ENCODE results near the gene CDK19. TPM values are rescaled to one million over a fixed set of nuclear protein-coding genes. Genes with fewer than 3 reads are reported as not detected.
A peak's percentile ranks its signal among the peaks of the same experiment; 100 is the strongest.

The CDK19 gene
- total and polyA plus RNA-seq, 2 experiments from 2014 or later: 7.7 to 10.1 TPM

DNA sequence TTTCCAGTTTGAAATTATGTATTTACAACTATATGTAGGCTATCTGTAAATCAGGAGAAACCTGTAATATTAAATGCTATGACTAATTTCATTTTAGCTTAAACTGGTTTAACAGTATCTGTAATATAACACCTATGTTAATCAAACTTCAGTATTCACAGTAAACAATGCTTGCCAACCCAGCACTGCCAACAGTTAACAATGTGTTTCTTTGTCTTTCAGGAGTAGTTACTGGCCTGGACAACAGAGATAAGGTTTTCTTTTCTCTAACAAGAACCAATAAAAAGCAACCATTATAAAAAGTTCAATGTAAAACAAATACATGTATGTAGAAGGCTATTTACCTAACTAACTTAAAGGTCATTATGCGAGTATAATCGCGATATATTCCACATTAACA lies 158.8 kb downstream of the CDK19 start:
- Mint-ChIP-seq H3K4me1 (peaks cover 15% of the 10 kb centered on the region; the same call in 2 of the 3 replicates), H3K27ac (no peak overlapping the region), H3K4me3 (no peak overlapping the region), H3K36me3 (ENCODE audit: low read depth) (peaks cover 9% of the 10 kb centered on the region), H3K27me3 (ENCODE audit: insufficient read depth, low read depth, poor library complexity) (no peaks in the 10 kb centered on the region), H3K9me3 (peaks cover 4% of the 10 kb centered on the region; the same call in 1 of the 3 replicates)
- Histone ChIP-seq H2AFZ (no peak overlapping the region), H4K20me1 (replicated peaks; ENCODE audit: insufficient read depth) (no peaks in the 10 kb centered on the region), H3K27ac (ENCODE audit: low read depth) (no peak overlapping the region), H3K27me3 (ENCODE audit: insufficient read depth) (no peaks in the 10 kb centered on the region), H3K4me3 (no peak overlapping the region), H3K36me3 (ENCODE audit: insufficient read depth) (no peaks in the 10 kb centered on the region), H3K9me2 (ENCODE audit: insufficient read depth) (no peaks in the 10 kb centered on the region), H3F3A (replicated peaks; ENCODE audit: low read depth) (no peaks in the 10 kb centered on the region), H3K4me1 (ENCODE audit: insufficient read depth) (peaks cover 7% of the 10 kb centered on the region), H3K79me2 (replicated peaks; ENCODE audit: insufficient read depth) (no peaks in the 10 kb centered on the region), H3K4me2 (peak overlapping the region; percentile 1; the same call in 1 of the 2 replicates)
- peak; percentile 86 for ATAC-seq
- DNase-seq (ENCODE audit: low spot score): peak; percentile 21
- TF ChIP-seq ZNF331 (CRISPR knock-in tag; IDR thresholded peaks at IDR 0.05; ENCODE audit: low read depth): no peak
- TF ChIP-seq NANOG (IDR thresholded peaks at IDR 0.05; ENCODE audit: borderline replicate concordance): no peak
- TF ChIP-seq, protein P1, sequence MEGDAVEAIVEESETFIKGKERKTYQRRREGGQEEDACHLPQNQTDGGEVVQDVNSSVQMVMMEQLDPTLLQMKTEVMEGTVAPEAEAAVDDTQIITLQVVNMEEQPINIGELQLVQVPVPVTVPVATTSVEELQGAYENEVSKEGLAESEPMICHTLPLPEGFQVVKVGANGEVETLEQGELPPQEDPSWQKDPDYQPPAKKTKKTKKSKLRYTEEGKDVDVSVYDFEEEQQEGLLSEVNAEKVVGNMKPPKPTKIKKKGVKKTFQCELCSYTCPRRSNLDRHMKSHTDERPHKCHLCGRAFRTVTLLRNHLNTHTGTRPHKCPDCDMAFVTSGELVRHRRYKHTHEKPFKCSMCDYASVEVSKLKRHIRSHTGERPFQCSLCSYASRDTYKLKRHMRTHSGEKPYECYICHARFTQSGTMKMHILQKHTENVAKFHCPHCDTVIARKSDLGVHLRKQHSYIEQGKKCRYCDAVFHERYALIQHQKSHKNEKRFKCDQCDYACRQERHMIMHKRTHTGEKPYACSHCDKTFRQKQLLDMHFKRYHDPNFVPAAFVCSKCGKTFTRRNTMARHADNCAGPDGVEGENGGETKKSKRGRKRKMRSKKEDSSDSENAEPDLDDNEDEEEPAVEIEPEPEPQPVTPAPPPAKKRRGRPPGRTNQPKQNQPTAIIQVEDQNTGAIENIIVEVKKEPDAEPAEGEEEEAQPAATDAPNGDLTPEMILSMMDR (conservative IDR thresholded peaks at IDR 0.05; ENCODE audit: low read depth in 2 of 2): no peak
- no peak for TF ChIP-seq JUNB (IDR thresholded peaks at IDR 0.05; ENCODE audit: unreplicated experiment)
- TF ChIP-seq ZNF114 (CRISPR knock-in tag; IDR thresholded peaks at IDR 0.05): no peak
- no peak for TF ChIP-seq STAT1 (IDR thresholded peaks at IDR 0.05; ENCODE audit: unreplicated experiment)
- TF ChIP-seq, protein P2, sequence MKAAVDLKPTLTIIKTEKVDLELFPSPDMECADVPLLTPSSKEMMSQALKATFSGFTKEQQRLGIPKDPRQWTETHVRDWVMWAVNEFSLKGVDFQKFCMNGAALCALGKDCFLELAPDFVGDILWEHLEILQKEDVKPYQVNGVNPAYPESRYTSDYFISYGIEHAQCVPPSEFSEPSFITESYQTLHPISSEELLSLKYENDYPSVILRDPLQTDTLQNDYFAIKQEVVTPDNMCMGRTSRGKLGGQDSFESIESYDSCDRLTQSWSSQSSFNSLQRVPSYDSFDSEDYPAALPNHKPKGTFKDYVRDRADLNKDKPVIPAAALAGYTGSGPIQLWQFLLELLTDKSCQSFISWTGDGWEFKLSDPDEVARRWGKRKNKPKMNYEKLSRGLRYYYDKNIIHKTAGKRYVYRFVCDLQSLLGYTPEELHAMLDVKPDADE (IDR thresholded peaks at IDR 0.05): no peak
- TF ChIP-seq, protein P3, sequence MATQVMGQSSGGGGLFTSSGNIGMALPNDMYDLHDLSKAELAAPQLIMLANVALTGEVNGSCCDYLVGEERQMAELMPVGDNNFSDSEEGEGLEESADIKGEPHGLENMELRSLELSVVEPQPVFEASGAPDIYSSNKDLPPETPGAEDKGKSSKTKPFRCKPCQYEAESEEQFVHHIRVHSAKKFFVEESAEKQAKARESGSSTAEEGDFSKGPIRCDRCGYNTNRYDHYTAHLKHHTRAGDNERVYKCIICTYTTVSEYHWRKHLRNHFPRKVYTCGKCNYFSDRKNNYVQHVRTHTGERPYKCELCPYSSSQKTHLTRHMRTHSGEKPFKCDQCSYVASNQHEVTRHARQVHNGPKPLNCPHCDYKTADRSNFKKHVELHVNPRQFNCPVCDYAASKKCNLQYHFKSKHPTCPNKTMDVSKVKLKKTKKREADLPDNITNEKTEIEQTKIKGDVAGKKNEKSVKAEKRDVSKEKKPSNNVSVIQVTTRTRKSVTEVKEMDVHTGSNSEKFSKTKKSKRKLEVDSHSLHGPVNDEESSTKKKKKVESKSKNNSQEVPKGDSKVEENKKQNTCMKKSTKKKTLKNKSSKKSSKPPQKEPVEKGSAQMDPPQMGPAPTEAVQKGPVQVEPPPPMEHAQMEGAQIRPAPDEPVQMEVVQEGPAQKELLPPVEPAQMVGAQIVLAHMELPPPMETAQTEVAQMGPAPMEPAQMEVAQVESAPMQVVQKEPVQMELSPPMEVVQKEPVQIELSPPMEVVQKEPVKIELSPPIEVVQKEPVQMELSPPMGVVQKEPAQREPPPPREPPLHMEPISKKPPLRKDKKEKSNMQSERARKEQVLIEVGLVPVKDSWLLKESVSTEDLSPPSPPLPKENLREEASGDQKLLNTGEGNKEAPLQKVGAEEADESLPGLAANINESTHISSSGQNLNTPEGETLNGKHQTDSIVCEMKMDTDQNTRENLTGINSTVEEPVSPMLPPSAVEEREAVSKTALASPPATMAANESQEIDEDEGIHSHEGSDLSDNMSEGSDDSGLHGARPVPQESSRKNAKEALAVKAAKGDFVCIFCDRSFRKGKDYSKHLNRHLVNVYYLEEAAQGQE (IDR thresholded peaks at IDR 0.05; ENCODE audit: unreplicated experiment): no peak

DNA sequence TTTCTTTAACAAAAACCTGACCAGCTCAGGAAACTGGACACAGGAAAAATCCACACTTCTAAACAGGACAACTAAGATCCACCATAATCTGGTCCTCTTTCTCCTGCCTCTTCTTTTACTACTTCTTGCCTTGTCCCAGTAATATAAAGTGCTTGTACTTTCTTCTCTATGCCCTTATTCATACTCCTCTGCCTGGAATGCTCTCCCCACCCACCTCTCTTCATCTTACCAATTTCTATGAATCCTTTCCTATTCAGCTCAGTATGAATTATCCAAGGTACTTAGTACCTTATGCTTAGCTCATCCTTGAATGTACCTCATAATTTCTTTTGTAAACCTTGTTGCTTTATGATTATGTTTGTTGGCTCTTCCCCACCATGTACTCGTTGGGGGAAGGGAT lies 159.4 kb downstream of the CDK19 start:
- no peak overlapping the region for H3K4me3 Mint-ChIP-seq
- Histone ChIP-seq H3K4me1 (ENCODE audit: insufficient read depth) (peaks cover 7% of the 10 kb centered on the region), H3F3A (replicated peaks; ENCODE audit: low read depth) (no peaks in the 10 kb centered on the region), H4K20me1 (replicated peaks; ENCODE audit: insufficient read depth) (no peaks in the 10 kb centered on the region), H3K4me2 (peak overlapping the region; percentile 1; the same call in 1 of the 2 replicates), H3K36me3 (ENCODE audit: insufficient read depth) (no peaks in the 10 kb centered on the region), H3K4me3 (no peak overlapping the region), H3K79me2 (replicated peaks; ENCODE audit: insufficient read depth) (no peaks in the 10 kb centered on the region), H3K27ac (ENCODE audit: low read depth) (no peak overlapping the region), H3K27me3 (ENCODE audit: insufficient read depth) (no peaks in the 10 kb centered on the region), H3K9me2 (ENCODE audit: insufficient read depth) (no peaks in the 10 kb centered on the region), H2AFZ (no peak overlapping the region)
- ATAC-seq: no peak
- H3K36me3 Mint-ChIP-seq (ENCODE audit: low read depth): peaks cover 7% of the 10 kb centered on the region
- H3K4me1 Mint-ChIP-seq: peaks cover 16% of the 10 kb centered on the region; the same call in 2 of the 3 replicates
- H3K27me3 Mint-ChIP-seq (ENCODE audit: insufficient read depth, low read depth, poor library complexity): no peaks in the 10 kb centered on the region
- no peak overlapping the region for H3K27ac Mint-ChIP-seq
- no peak for DNase-seq (ENCODE audit: low spot score)
- H3K9me3 Mint-ChIP-seq: peaks cover 3% of the 10 kb centered on the region; the same call in 1 of the 3 replicates
- no peak for TF ChIP-seq ZNF331 (CRISPR knock-in tag; IDR thresholded peaks at IDR 0.05; ENCODE audit: low read depth)
- TF ChIP-seq, protein P2 (IDR thresholded peaks at IDR 0.05): no peak
- no peak for TF ChIP-seq JUNB (IDR thresholded peaks at IDR 0.05; ENCODE audit: unreplicated experiment)
- no peak for TF ChIP-seq STAT1 (IDR thresholded peaks at IDR 0.05; ENCODE audit: unreplicated experiment)
- no peak for TF ChIP-seq ZNF114 (CRISPR knock-in tag; IDR thresholded peaks at IDR 0.05)
- no peak for TF ChIP-seq CREB1 (CRISPR knock-in tag; IDR thresholded peaks at IDR 0.05; ENCODE audit: low read depth)
- TF ChIP-seq, protein P1 (conservative IDR thresholded peaks at IDR 0.05; ENCODE audit: low read depth in 2 of 2): no peak
- no peak for TF ChIP-seq EZH2 (IDR thresholded peaks at IDR 0.05; ENCODE audit: low read depth, unreplicated experiment)
- no peak for TF ChIP-seq EZH2phosphoT487 (IDR thresholded peaks at IDR 0.05; ENCODE audit: unreplicated experiment)
- TF ChIP-seq POLR2AphosphoS5 (IDR thresholded peaks at IDR 0.05; ENCODE audit: low read depth): no peak
